H1 (cell line): ENCODE data around the gene HDX. TPM values are rescaled to one million over a fixed set of nuclear protein-coding genes. Genes with fewer than 3 reads are reported as not detected.

Experiments used
- CTCF ChIA-PET: fragments of 300-600 bp; sonication (Branson Sonifier 250); formaldehyde crosslinking; loops from one replicate; lab custom pipeline; 2021; ENCODE audit not compliant: partially characterized antibody; lab: Charles Lee
- POLR2A ChIA-PET: fragments of 300-600 bp; sonication (Branson Sonifier 250); formaldehyde crosslinking; loops from one replicate; lab custom pipeline; 2021; ENCODE audit warnings: inconsistent platforms; ENCODE audit not compliant: partially characterized antibody; lab: Charles Lee
- DNase-seq, 2 experiments: peaks; one replicate each; pipeline versions ENCODE4 v3.0.0 to v3.0.0-alpha.2; 2010 to 2022; ENCODE audit warnings: low spot score in 2 of 2, low read depth in 1 of 2, mixed read lengths in 1 of 2
- FAIRE-seq: peaks from 2 replicates; lab custom pipeline; 2011; peaks lifted over from hg19 to GRCh38; lab: Jason Lieb, UNC
- H2AFZ ChIP-seq: 2 replicates; pipeline ENCODE4 v1.8.1; 2012; ENCODE audit warnings: low read length, inconsistent platforms
- H2AK5ac ChIP-seq: 2 replicates; pipeline ENCODE4 v1.6.1; 2013; ENCODE audit warnings: low read depth, low read length
- H2BK120ac ChIP-seq: replicated peaks from 2 replicates; pipeline ENCODE3; 2013; ENCODE audit warnings: low read depth, low read length, inconsistent platforms
- H2BK12ac ChIP-seq: 2 replicates; pipeline ENCODE4 v1.6.1; 2013; ENCODE audit warnings: low read depth, low read length
- H2BK15ac ChIP-seq: 2 replicates; pipeline ENCODE4 v1.6.1; 2013; ENCODE audit warnings: low read length
- H2BK20ac ChIP-seq: 2 replicates; pipeline ENCODE4 v1.6.1; 2013; ENCODE audit warnings: low read length
- H2BK5ac ChIP-seq: 2 replicates; pipeline ENCODE4 v1.6.1; 2013; ENCODE audit warnings: low read depth, low read length
- H3K14ac ChIP-seq: 2 replicates; pipeline ENCODE4 v1.6.1; 2013; ENCODE audit warnings: inconsistent platforms; ENCODE audit not compliant: insufficient read length
- H3K18ac ChIP-seq: 2 replicates; pipeline ENCODE4 v1.6.1; 2013; ENCODE audit warnings: low read length; ENCODE audit errors: extremely low read depth
- H3K23ac ChIP-seq: 2 replicates; pipeline ENCODE4 v1.6.1; 2013; ENCODE audit warnings: inconsistent platforms; ENCODE audit not compliant: insufficient read length
- H3K23me2 ChIP-seq: 2 replicates; pipeline ENCODE4 v1.6.1; 2013; ENCODE audit warnings: low read depth, low read length
- H3K27ac ChIP-seq: 2 replicates; pipeline ENCODE4 v1.6.1; 2011; ENCODE audit warnings: low read depth, low read length, inconsistent platforms
- H3K27me3 ChIP-seq, 4 experiments: replicated peaks in 1 of 4; 1 replicate in 1 of 4; 2 replicates in 3 of 4; pipeline versions ENCODE4 v1.6.1 to v1.8.1; 2011 to 2013; ENCODE audit warnings: low read length in 3 of 4, mild to moderate bottlenecking in 3 of 4, inconsistent platforms in 2 of 4, mixed read lengths in 2 of 4, moderate library complexity in 1 of 4; ENCODE audit not compliant: control insufficient read depth in 3 of 4, insufficient read depth in 3 of 4; ENCODE audit errors: extremely low read depth in 1 of 4
- H3K36me3 ChIP-seq, 4 experiments: 2 replicates each; pipeline versions ENCODE4 v1.6.1 to v1.8.1; 2011 to 2013; ENCODE audit warnings: mild to moderate bottlenecking in 4 of 4, low read length in 3 of 4, moderate library complexity in 2 of 4, control low read depth in 1 of 4, inconsistent platforms in 1 of 4; ENCODE audit not compliant: insufficient read depth in 4 of 4, control insufficient read depth in 2 of 4
- H3K4ac ChIP-seq: replicated peaks from 2 replicates; pipeline ENCODE3; 2013; ENCODE audit warnings: low read length, low read depth, mixed read lengths, inconsistent platforms; ENCODE audit not compliant: insufficient read length
- H3K4me1 ChIP-seq, 4 experiments: replicated peaks in 1 of 4; 1 replicate in 1 of 4; 2 replicates in 3 of 4; pipeline versions ENCODE4 v1.6.1 to v1.8.1; 2011 to 2013; ENCODE audit warnings: low read length in 3 of 4, inconsistent platforms in 2 of 4, mixed read lengths in 1 of 4; ENCODE audit not compliant: insufficient read depth in 4 of 4, control insufficient read depth in 3 of 4
- H3K4me2 ChIP-seq, 2 experiments: 2 replicates each; pipeline versions ENCODE4 v1.6.1 to v1.8.1; 2011 to 2013; ENCODE audit warnings: low read depth in 2 of 2, low read length in 2 of 2, control low read depth in 1 of 2, inconsistent platforms in 1 of 2, mild to moderate bottlenecking in 1 of 2; ENCODE audit not compliant: insufficient read depth in 1 of 2
- H3K4me3 ChIP-seq, 4 experiments: fragments of 200-600, 300-600 bp in 1 of 4; sonication (generic), shearing (Covaris generic), sonication (Bioruptor Twin) in 1 of 4; 2 replicates each; pipeline versions ENCODE4 v1.5.1 to v1.8.1; 2011 to 2016; ENCODE audit warnings: low read length in 4 of 4, low read depth in 3 of 4, control low read depth in 2 of 4, inconsistent platforms in 2 of 4, mild to moderate bottlenecking in 2 of 4, mixed read lengths in 1 of 4, moderate library complexity in 1 of 4; ENCODE audit not compliant: insufficient read depth in 2 of 4; ENCODE audit errors: extremely low read depth in 1 of 4
- H3K56ac ChIP-seq: replicated peaks from 2 replicates; pipeline ENCODE3; 2013; ENCODE audit warnings: low read depth, mild to moderate bottlenecking, mixed read lengths, low read length, inconsistent platforms; ENCODE audit not compliant: insufficient read length
- H3K79me1 ChIP-seq: 2 replicates; pipeline ENCODE4 v1.6.1; 2013; ENCODE audit warnings: low read depth, low read length, control low read depth
- H3K79me2 ChIP-seq, 2 experiments: 2 replicates each; pipeline versions ENCODE4 v1.6.1 to v1.8.1; 2012 to 2013; ENCODE audit warnings: low read length in 2 of 2, mild to moderate bottlenecking in 2 of 2, inconsistent platforms in 1 of 2; ENCODE audit not compliant: insufficient read depth in 2 of 2, control insufficient read depth in 1 of 2
- H3K9ac ChIP-seq, 4 experiments: replicated peaks in 1 of 4; 1 replicate in 1 of 4; 2 replicates in 3 of 4; pipeline versions ENCODE4 v1.6.1 to v1.8.1; 2011 to 2013; ENCODE audit warnings: low read depth in 3 of 4, low read length in 3 of 4, control low read depth in 2 of 4, mild to moderate bottlenecking in 2 of 4, moderate library complexity in 2 of 4, inconsistent platforms in 1 of 4; ENCODE audit errors: extremely low read depth in 1 of 4
- H3K9me3 ChIP-seq, 2 experiments: 2 replicates each; pipeline versions ENCODE4 v1.6.1 to v1.8.1; 2012 to 2013; ENCODE audit warnings: mild to moderate bottlenecking in 2 of 2, moderate library complexity in 2 of 2, control low read depth in 1 of 2, inconsistent platforms in 1 of 2, low read depth in 1 of 2, low read length in 1 of 2, mixed read lengths in 1 of 2; ENCODE audit not compliant: insufficient read depth in 2 of 2
- H4K20me1 ChIP-seq, 2 experiments: replicated peaks in 1 of 2; 2 replicates each; pipeline versions ENCODE3 to v1.8.1; 2011 to 2013; ENCODE audit warnings: inconsistent platforms in 2 of 2, low read length in 2 of 2, mild to moderate bottlenecking in 1 of 2; ENCODE audit not compliant: insufficient read depth in 2 of 2, control insufficient read depth in 1 of 2
- H4K5ac ChIP-seq: 2 replicates; pipeline ENCODE4 v1.6.1; 2013; ENCODE audit warnings: low read length, low read depth, mixed read lengths, inconsistent platforms; ENCODE audit not compliant: insufficient read length
- H4K8ac ChIP-seq: 2 replicates; pipeline ENCODE4 v1.8.0; 2013; ENCODE audit warnings: mild to moderate bottlenecking, moderate library complexity, low read length, inconsistent platforms; ENCODE audit not compliant: insufficient read depth; ENCODE audit errors: extremely low read depth
- H4K91ac ChIP-seq: replicated peaks from 2 replicates; pipeline ENCODE3; 2013; ENCODE audit warnings: low read length, mixed read lengths, inconsistent platforms; ENCODE audit not compliant: insufficient read length
- ASH2L ChIP-seq: fragments of 200-600, 300-600 bp; sonication (generic); IDR thresholded peaks from one replicate; pipeline ENCODE4 v1.7.1; 2017; ENCODE audit warnings: low read length
- BACH1 ChIP-seq: IDR thresholded peaks from 2 replicates; pipeline ENCODE4 v1.6.1; 2012; ENCODE audit warnings: low read length, improper control_type of control experiment
- BCL11A ChIP-seq, 2 experiments: IDR thresholded peaks; one replicate each; pipeline ENCODE4 v1.6.1; 2011; ENCODE audit warnings: low read depth in 2 of 2, low read length in 2 of 2, mild to moderate bottlenecking in 2 of 2
- CHD2 ChIP-seq: IDR thresholded peaks from 2 replicates; pipeline ENCODE4 v1.6.1; 2012; ENCODE audit warnings: low read length, improper control_type of control experiment
- KDM5A ChIP-seq: fragments of 200-600 bp; IDR thresholded peaks from 2 replicates; pipeline ENCODE4 v1.7.1; 2012; ENCODE audit warnings: mild to moderate bottlenecking, low read length, inconsistent platforms, mixed read lengths
- NANOG ChIP-seq: IDR thresholded peaks from 2 replicates; pipeline ENCODE4 v1.6.1; 2011; ENCODE audit warnings: low read length, low read depth, mild to moderate bottlenecking, inconsistent platforms; ENCODE audit not compliant: insufficient read depth, poor library complexity, severe bottlenecking
- POLR2A ChIP-seq, 2 experiments: IDR thresholded peaks; 1 replicate in 1 of 2; 2 replicates in 1 of 2; pipeline ENCODE4 v1.6.1; 2011; ENCODE audit warnings: low read depth in 2 of 2, low read length in 2 of 2, mild to moderate bottlenecking in 2 of 2; ENCODE audit errors: control extremely low read depth in 1 of 2
- RAD21 ChIP-seq, 2 experiments: IDR thresholded peaks in 1 of 2; conservative IDR thresholded peaks in 1 of 2; 2 replicates each; pipeline ENCODE4 v1.6.1; 2011; ENCODE audit warnings: low read depth in 2 of 2, low read length in 2 of 2, improper control_type of control experiment in 1 of 2, inconsistent platforms in 1 of 2, mild to moderate bottlenecking in 1 of 2, moderate library complexity in 1 of 2
- RNF2 ChIP-seq: fragments of 200-900, 300-1000 bp; sonication (generic); IDR thresholded peaks from 2 replicates; pipeline ENCODE4 v1.7.1; 2016; ENCODE audit warnings: borderline replicate concordance, low read depth, mild to moderate bottlenecking, antibody characterized with exemption, low read length; ENCODE audit not compliant: poor library complexity, severe bottlenecking; ENCODE audit errors: missing control alignments
- SAP30 ChIP-seq: fragments of 300-600 bp; sonication (generic); IDR thresholded peaks from 2 replicates; pipeline ENCODE4 v1.7.1; 2012; ENCODE audit warnings: low read length, moderate library complexity, mild to moderate bottlenecking, inconsistent platforms; ENCODE audit not compliant: insufficient read depth, insufficient replicate concordance
- SP1 ChIP-seq: IDR thresholded peaks from 2 replicates; pipeline ENCODE4 v1.6.1; 2011; ENCODE audit warnings: low read depth, low read length
- SRF ChIP-seq: IDR thresholded peaks from 2 replicates; pipeline ENCODE4 v1.6.1; 2011; ENCODE audit warnings: mild to moderate bottlenecking, low read depth, low read length, moderate library complexity
- ZNF274 ChIP-seq: IDR thresholded peaks from 2 replicates; pipeline ENCODE4 v1.7.0; 2012; ENCODE audit warnings: low read length, borderline replicate concordance; ENCODE audit errors: extremely low read depth
- WGBS, 2 experiments: shearing (Covaris generic) in 1 of 2; methylation state at CpG; one replicate each; pipeline versions ENCODE4 v1.1.6 to v1.1.7; 2013 to 2015; ENCODE audit warnings: low lambda C conversion rate in 2 of 2, mixed read lengths in 2 of 2, inconsistent platforms in 1 of 2, low coverage in 1 of 2, missing lambda C conversion rate in 1 of 2; ENCODE audit not compliant: insufficient replicate concordance in 2 of 2, insufficient coverage in 1 of 2, insufficient read length in 1 of 2; ENCODE audit errors: extremely low coverage in 1 of 2, missing lambda C conversion rate in 1 of 2; 5-methylcytosine and 5-hydroxymethylcytosine counted together
- polyA plus RNA-seq, 7 experiments: library from polyadenylated mRNA; depleted of rRNA in 3 of 7; stranded (reverse) in 5 of 7; unstranded in 2 of 7; fragments of >200 nt in 5 of 7; fragments of 200-250 nt in 2 of 7; gene quantifications; 1 replicate in 5 of 7; 2 replicates in 1 of 7; 4 replicates in 1 of 7; pipeline versions ENCODE4 v1.2.1 to v1.2.3, GENCODE V29; 2011 to 2013; ENCODE audit warnings: missing spikeins in 2 of 7, mixed read lengths in 2 of 7
- total RNA-seq: library from RNA; stranded (reverse); fragmentation: NEBNext Ultra II Directional; extraction: Animal tissue kit (Norgen Biotek cat#: 25700); gene quantifications from 2 replicates; pipeline ENCODE4 v1.2.1, GENCODE V29; 2021

Gene HDX
- total and polyA plus RNA-seq, 2 of the 8 experiments (the other 6 are each of a cell fraction or from before 2014, with no cell fraction given), result 0.54 to 10.2 TPM

- no peak overlapping the region for H2AFZ ChIP-seq
- no peaks in the 10 kb centered on the region for H3K36me3 ChIP-seq
- H3K79me2 ChIP-seq, result no peaks in the 10 kb centered on the region
- H2BK5ac ChIP-seq, result no peak overlapping the region
- no peaks in the 10 kb centered on the region for H4K20me1 ChIP-seq
- H3K23ac ChIP-seq, result no peak overlapping the region
- H3K27ac ChIP-seq, result no peak overlapping the region
- H3K4me2 ChIP-seq, result no peak overlapping the region
- ChIA-PET POLR2A (no interaction called here), CTCF (interaction anchor here (0.8 kb wide), 1 partner anchor 17 kb away, joined by 4 read pairs; no protein-coding TSS in a partner anchor)
- 93% methylated on average over 2 of the region's 2 CpGs; no CpG with 5 or more reads in 1 of the 2 experiments for WGBS, 2 experiments
- no peak overlapping the region for H3K9ac ChIP-seq
- no peak overlapping the region for H3K14ac ChIP-seq
- H4K5ac ChIP-seq, result no peak overlapping the region
- no peak overlapping the region for H3K18ac ChIP-seq
- no peak overlapping the region for H2BK12ac ChIP-seq
- DNase-seq (no peak), FAIRE-seq (no peak)
- no peak overlapping the region for H2AK5ac ChIP-seq
- H2BK120ac ChIP-seq, result no peak overlapping the region
- no peaks in the 10 kb centered on the region for H3K79me1 ChIP-seq
- no peaks in the 10 kb centered on the region for H3K23me2 ChIP-seq
- H2BK15ac ChIP-seq, result no peak overlapping the region
- H3K4ac ChIP-seq, result no peak overlapping the region
- no peak overlapping the region for H2BK20ac ChIP-seq
- no peaks in the 10 kb centered on the region for H3K27me3 ChIP-seq
- H3K9me3 ChIP-seq, result no peaks in the 10 kb centered on the region
- H3K4me1 ChIP-seq, result no peaks in the 10 kb centered on the region; a peak in 1 of 7 replicates
- H4K91ac ChIP-seq, result no peak overlapping the region
- H4K8ac ChIP-seq, result no peak overlapping the region
- H3K56ac ChIP-seq, result no peak overlapping the region
- H3K4me3 ChIP-seq, result no peak overlapping the region
- no peak for TF ChIP-seq ASH2L
- no peak for TF ChIP-seq RAD21 (IDR thresholded peaks at IDR 0.05 in 1 of 2, conservative IDR thresholded peaks at IDR 0.05 in 1 of 2; ENCODE audit: low read depth in 2 of 2, low read length in 2 of 2)
- no peak for TF ChIP-seq SP1
- TF ChIP-seq NANOG, result no peak
- no peak for TF ChIP-seq BCL11A (IDR thresholded peaks at IDR 0.05; ENCODE audit: low read depth in 2 of 2, low read length in 2 of 2)
- no peak for TF ChIP-seq KDM5A
- TF ChIP-seq ZNF274, result no peak
- TF ChIP-seq SRF, result no peak
- no peak for TF ChIP-seq SAP30
- TF ChIP-seq RNF2, result no peak
- no peak for TF ChIP-seq POLR2A (IDR thresholded peaks at IDR 0.05; ENCODE audit: control extremely low read depth in 1 of 2, low read depth in 2 of 2, low read length in 2 of 2)
- no peak for TF ChIP-seq CHD2
- no peak for TF ChIP-seq BACH1
These were observed 180.0 kb downstream of the HDX start for GRCh38 chrX:84322083-84322827.
